HG03565 (cell line): ENCODE measurements around the gene PVALB.

Source experiments
- ATAC-seq: cut with Tn5 transposase; IDR thresholded peaks from one replicate; pipeline ENCODE4 v1.9.1; 2021; ENCODE audit warnings: mild to moderate bottlenecking, moderate library complexity; ENCODE audit not compliant: unreplicated experiment

PVALB gene

GRCh38 chr22:36814801-36815200 lies 2.0 kb downstream of the PVALB start:
- no peak for ATAC-seq

DNA sequence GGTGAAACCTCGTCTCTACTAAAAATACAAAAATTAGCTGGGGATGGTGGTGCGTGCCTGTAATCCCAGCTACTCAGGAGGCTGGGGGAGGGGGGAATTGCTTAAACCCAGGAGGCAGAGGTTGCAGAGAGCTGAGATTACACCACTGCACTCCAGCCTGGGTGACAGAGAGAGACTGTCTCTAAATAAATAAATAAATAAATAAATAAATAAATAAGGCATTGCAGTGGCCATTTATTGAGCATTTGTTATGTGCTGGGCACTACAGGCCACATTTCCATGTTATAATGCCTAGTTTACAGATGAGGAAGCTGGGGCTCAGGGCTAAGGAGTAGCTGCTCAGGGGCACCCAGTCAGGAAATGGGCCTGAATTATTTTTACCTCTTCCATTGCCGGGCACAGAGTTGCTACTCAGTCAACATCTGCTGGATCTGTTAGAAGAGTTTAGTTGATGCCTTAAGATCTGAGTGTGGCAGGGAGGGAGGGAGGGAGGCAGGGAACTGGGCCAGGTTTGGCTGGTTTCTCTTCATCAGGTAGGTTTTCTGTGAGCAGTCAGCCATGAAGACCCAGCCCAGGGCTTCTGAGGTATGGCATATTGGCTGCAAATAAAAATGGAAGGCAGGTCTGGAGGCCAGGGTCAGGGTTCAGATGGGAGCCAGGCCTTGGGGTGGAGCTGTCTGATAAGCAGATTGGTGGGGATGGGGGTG lies 5.6 kb downstream of the PVALB start:
- ATAC-seq, result no peak

- ATAC-seq, result no peak
Observed at GRCh38 chr22:36809351-36809750, 7.5 kb downstream of the PVALB start.

DNA sequence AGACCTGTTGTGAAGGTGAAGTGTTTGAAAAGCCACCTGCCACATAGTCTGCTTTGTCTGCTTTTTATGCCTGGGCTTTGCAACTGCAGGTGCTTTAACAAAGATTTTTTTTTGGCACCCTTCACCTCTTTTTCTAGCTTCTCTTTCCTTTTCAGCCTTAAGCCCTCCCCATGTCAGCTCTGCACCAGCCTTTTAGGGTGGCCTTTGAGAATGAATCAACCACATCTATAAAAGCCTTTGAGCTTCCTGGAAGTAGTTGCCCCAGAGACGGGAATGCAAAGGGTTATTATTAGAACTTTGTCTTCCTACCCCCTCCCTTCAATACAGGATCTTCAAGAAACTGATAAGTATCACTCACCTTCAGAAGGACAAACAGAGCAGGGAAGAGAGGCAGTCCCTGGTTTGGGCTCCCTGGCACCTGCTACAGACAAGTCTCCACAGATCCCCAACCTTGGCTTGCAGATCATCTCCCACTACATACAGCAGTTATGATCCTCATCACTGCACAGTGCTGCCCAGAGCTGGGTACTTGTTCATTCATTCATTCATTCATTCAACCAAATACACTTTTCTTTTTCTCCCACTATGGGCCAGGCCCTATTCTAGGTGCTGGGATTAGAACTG lies 8.0 kb downstream of the PVALB start:
- ATAC-seq, result no peak

DNA sequence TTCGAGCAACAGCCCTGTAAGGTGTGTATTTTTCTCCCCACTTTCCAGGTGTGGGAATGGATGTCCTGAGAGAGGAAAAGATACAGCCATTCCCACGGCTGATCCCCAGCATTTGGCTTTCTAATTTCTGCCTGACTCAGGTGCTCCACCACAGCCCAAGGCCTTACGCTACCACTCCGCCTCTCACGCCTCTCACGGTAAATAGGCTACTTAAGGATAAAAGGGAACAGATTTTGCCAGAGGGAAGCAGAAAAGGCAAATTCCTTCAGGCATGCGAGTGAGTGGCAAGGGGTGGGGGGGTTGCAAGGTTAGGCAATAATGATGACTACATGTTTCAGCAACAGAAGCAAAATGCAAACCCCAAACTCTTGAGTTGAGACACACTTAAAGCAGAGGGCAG lies 9.2 kb downstream of the PVALB start:
- ATAC-seq, result no peak

- ATAC-seq, result no peak
Observed at GRCh38 chr22:36806835-36807234, 10.0 kb downstream of the PVALB start.

- ATAC-seq, result no peak
Observed at GRCh38 chr22:36803358-36803757, 13.5 kb downstream of the PVALB start.

GRCh38 chr22:36798674-36799066 lies 18.2 kb downstream of the PVALB start:
- ATAC-seq, result no peak

DNA sequence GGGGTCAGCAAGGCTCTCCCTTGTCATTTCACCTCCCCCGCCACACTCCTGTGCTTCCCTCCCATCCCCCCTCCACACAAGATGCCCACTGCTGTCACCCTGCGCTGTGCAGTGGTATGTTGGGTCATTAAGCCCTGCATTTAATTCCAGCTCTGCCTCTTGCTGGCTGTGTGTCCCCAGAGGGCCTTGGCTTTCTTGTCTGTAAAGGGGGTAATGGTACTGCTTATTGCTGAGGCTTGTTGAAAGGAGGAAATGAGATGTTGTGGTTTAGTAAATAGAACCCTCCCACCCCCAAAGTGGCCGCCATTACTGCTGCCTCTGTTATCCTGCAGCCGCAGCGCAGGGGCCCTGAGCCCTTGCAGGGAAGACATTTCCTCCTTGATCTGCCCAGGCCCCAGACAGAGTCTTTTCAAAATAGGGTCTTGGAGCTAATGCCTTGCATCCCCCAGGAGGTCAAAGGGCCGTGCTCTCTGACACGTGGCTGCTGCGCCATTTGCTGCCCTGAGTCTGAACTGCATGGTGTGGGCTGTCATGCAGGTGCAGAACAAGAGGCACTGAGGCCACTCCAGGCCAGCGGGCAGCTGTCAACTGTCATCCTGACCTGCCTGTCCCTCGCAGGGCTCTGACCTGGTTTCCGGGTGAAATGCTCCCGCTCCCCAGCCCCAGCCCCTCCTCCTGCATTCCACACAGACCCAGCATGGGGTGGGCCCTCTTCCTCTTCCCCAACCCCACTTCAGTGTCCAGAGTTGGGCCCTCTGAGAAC lies 18.7 kb downstream of the PVALB start:
- ATAC-seq, result no peak

DNA sequence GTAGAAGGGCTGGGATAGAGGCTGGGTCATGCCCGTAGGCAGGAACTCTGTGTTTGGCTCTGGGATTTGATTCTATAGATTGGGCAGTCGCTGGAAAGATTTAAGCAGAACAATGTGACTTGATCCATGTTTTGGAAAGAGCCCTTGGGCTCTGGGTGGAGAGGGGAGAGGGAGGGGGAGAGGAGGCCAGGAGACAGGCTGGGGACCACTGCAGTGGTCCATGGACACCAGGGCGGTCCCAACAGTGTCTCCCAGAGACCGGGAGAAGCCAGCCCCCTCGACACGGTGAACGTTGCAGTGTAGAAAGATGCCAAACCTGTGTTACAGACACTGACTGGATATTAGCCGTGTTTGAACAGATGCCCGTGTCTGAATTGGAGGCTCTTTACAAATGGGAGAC lies 19.5 kb downstream of the PVALB start:
- no peak for ATAC-seq

- ATAC-seq, result no peak
Observed at GRCh38 chr22:36796552-36797175, 20.2 kb downstream of the PVALB start.

GRCh38 chr22:36795633-36796032 lies 21.2 kb downstream of the PVALB start:
- no peak for ATAC-seq

DNA sequence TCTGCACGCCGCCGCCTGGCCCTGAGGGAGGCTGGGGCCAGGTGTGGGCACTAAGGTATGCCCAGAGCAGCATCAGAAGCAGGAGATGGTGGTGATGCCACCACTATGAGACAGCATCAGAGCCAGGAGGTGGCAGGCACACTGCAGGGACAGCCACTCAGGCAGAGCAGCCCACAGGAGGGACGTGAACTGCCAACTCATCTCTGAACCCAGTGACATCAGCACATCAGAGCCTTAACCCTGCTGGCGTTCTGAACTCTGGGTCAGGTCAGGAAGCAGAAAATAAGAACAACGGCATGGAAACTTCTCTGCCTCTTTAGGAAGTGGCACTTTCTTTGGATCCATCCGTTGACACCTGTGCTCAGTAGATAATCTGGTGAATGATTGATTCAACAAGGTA lies 26.2 kb downstream of the PVALB start:
- no peak for ATAC-seq

DNA sequence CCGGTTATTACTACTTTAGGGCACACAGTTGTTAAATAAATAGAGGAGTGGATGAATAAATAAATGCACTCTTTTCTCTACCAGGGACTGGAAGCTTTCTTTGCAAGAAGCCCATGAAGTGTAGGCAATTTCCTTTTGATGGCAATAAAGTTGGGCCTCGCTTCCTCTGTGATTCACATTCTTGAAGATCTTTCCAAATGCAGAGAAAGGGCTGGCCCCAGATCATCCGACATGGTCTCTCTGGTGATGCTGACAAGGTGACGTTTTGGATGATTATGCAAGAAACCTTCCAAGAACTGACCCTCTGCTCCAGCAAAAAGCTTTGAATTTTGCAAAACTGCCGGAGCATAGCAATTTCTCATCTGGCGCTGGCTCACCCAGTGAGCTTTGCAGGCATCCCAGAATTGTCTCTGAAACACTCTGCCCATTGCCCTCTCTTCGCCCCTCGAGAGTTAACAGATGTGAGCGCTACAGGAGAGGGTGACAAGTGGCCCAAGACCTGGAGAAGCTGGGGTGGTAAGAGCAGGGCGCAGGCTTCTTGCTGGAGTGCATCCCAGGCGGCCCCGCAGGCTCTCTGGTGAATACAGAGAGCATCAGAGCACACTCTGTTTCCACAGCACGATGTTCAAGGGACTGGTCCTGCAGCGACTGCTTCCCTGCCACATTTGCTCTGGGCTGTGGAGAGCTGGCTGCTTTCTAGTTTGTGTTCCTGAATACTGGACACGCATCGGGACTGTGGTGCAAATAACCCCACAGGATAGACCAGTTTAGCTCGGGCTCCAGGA lies 29.4 kb downstream of the PVALB start:
- ATAC-seq, result no peak

DNA sequence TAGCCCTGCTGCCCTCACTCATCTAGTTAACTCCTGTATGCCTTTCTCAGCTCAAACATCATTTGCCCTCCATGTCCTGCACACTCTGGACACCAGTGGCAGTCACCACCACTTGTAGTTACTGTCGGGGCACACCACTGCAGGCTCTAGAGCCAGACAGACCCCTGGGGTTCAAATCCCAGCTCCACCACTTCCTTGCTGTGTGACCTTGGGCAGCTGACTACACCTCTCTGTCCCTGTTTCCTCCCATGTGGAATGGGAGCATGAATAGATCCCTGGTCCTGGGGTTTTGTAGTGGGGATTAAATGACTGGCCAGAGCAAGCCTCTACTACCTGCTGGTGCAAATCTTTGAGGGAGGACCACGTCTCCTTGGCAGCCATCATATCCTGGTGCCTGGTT lies 33.1 kb downstream of the PVALB start:
- ATAC-seq, result no peak

DNA sequence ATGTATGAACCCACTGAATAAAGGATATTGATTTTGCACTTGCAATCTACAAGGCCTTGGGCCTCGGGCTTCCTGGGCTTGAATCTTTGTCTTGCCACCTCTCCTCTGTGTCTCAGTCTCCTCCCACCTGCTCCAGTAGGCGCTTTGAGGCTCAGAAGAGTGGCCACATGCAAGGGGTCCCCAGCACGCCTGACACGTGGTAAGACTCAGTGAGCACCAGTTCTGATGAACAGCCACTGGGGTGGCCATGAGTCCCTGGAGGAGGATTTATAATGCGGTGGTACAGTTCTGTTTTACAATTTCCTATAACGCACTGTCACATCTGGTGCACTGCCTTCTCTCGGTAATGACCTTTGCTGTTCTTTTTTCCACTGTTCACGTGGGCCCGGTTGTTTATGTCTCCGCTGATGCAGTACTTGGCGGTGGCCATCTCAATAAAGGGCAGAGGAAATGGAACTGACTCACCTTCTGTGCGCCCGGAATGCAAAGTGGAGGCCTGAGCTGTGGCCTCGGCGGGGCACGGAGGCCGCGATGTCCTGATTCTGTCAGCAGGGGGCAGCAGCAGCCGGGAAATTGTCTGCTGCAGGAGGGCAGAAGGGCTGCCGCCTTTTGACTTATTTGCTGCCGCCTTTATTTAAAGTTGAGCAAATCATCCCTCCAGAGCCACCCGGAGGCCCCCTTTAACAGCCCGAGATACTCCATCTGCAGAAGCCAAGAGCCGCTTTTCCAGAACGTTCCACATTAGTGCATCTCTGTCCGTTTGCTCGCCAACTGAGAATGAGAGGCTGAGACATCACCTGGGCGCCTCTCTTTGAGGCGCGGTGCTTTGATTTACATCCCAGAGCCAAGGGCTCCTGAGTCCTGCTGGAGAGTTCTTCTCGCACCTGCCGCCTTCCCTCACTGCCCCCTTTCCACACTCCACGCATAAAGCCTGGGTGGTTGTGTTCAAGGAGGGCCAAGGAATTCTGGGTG lies 34.9 kb downstream of the PVALB start:
- peak; percentile 38 for ATAC-seq

GRCh38 chr22:36778020-36778419 lies 38.8 kb downstream of the PVALB start:
- ATAC-seq, result no peak

GRCh38 chr22:36776722-36777121 lies 40.1 kb downstream of the PVALB start:
- no peak for ATAC-seq

DNA sequence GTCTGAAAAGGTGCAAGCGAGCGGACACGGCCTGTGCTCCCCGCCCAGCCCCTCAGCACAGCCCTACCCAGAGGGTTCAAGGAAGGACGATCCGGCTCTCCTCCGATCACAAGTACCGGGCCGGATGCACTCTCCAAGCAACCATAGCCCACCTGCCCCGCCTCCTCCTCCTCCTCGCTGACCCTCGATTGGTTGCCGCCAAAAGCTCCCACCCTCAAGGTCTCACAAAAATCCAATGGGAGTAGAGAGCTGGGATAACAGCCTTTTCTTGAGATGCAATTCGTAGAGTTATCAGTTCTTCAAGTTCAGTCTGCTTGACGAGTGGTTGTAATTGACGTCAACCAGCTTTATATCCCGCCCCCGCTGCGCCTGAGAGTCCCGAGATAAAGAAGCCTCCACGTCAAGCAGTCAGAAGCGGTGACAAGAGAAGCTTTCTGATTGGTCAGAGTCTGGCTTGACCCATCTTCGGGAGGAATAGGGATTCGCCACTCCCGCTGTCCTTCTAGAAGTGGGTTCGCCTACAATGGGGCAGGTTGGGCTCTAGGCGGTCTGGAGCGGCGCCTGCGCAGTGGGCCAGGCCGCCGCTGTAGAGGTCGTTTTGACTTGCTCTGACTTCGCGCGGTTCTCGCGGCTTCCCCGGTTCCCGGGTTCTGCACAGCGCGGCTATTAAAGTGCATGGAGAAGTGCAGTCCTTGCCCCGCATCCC lies 40.7 kb downstream of the PVALB start, which contains the start of gene IFT27:
Gene IFT27 (minus strand): TSS at position 156 of the 706 bp plus-strand sequence. CDS start 412 bp downstream, outside the sequence.
- ATAC-seq, result peak; percentile 85
